Right lung (tissue), 5 donors: Measurements from ENCODE around the gene TRIM62. TPM values are rescaled to one million over a fixed set of nuclear protein-coding genes. Genes with fewer than 3 reads are reported as not detected.

Source experiments
- DNase-seq, 2 donors: peaks; one replicate each; pipeline ENCODE4 v3.0.0-alpha.2; 2013
- polyA plus RNA-seq, 5 donors: library from polyadenylated mRNA; unstranded; fragments of 120-200 nt; gene quantifications; one replicate each; pipeline versions ENCODE4 v1.2.1 to v1.2.3, GENCODE V29; 2013; ENCODE audit warnings: inconsistent platforms in 1 of 5, low replicate concordance in 1 of 5; ENCODE audit not compliant: insufficient read length in 5 of 5, insufficient read depth in 1 of 5

The TRIM62 gene
- polyA plus RNA-seq, 5 donors = 4.2 to 6.4 (median 5.0) TPM

DNA sequence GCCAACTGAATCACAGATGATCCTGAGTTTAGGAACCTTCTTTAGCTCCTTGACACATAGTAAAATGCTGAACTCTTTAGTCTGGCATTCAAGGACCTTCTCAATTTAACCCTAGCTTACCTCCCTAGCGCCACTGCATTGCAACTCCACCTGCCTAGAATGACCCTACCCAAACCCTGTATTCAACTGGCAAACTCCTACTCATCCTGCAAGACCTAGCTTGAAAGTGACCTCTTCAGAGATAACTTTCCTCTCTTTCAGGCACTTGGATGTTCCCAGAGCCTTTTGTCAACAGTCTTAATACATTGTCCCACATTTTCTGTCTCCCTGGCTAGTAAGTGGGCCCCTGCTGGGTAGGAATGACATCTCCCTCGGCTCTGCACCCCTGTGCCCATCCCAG, 19.7 kb downstream of the TRIM62 start:
- no peak for DNase-seq

DNA sequence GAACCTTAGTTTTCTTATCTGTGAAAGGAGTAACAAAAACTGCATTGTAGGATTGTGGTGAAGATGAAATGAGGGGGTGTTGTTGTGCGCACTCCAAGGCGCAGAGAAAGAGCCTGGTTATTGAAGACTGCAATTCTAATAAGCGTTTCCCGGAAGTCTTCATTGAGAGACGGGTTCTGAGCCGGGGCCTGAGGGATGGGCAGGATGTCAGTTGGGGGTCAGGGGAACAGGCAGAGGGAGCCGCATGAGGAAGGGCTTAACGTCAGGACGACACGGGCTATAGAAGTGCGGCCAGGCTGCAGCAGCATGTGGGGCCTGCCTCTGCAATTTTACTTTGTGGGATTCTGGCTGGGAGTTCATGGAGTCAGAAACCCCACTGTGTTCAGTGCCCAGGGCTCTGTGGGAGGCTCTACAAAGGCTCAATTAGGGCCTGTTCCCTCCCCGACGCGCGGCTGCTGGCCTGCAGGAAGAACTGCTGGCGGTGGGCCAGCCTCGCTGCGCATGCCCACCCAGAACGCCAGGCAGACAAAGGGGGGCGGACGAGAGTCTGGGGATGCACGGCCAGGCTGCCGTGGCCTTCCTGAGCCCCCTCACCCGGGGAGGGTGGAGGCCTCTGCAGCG, 20.7 kb downstream of the TRIM62 start:
- DNase-seq = peak; percentile 84 to 85

DNA sequence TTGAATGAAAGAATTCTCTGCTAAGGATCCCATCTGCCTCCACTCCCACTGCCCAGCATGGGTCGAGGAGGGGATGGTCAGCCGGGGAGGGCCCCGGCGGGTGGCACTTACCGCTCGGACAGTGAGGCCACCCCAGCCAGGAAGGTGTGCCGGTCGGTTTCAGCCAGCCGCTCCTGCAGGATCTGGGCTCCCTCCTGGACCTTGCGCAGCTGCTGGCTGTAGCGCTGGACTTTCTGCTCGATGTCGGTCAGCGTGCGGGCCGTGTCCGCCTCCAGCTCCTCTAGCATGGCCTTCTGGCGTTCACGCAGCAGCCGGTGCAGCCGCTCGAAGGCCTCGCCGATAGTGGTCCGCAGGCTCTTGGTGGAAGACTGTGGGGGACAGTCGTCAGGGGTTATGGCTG, 22.3 kb downstream of the TRIM62 start:
- DNase-seq = no peak

DNA sequence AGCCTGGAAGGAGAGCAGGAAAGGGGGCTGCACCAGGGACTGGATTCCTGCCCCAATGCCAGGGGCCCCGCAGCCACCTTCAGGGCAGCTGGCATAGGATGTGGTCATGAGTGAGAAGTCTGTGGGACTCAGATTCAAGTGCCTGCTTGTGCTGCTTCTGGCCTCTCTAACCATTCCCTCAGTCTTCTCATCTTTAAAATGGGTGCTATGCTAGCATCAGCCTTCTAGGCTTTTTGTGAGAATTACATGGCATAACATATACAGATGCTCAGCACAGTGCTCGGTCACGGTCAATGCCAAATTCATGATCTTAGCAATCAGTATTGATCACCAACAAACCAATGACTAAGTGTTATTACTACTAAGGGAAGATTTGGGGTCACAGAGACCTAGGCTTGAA, 23.5 kb downstream of the TRIM62 start:
- no peak for DNase-seq

DNA sequence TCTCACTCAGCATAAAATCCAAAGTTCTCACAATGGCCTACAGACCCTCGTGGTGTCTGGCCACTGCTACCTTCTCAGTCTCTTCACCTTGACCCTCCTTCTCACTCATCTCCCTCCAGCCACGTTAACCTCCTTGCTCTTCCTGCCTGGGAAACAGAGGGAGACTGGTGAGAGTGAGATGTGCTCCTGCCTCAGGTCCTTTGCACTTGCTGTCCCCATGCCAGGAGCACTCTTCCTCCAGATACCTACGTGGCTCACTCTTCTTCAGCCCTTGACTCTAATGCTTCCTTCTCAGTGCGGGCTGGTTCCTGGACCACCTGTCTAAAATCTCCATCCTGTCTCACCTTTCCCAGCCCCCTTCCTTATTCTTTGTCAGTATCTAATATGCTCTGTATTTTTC, 24.7 kb downstream of the TRIM62 start:
- no peak for DNase-seq

DNA sequence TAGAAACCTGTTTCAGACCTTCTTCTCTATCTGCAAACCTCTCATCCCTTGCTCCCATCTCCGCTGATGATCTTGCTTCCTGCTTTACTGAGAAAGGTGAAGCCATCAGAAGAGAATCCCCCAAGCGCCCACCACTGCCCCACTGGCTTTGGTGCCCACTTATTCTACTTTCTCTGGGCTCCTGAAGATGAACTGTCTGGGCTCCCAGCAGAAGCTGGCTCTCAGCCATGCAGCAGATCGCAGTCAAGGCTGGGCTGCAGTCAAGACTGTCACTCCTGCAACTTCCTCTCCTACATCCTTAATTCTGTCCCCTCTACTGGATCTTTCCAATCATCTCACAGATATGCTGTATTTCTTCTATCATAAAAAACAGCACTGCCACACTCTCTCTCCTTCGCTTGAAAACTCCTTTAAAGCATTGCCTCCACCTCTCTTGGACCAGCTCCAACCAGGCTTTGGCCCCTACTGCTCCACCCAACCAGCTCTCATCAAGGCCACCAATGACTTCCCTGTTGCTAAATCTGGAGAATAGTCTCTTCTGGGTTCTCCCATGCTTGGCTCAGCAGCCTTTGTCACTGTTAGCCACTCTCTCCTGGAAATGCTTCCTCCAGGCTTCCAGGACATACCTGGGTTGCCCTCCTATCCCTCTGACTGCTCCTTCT, 25.8 kb downstream of the TRIM62 start:
- DNase-seq = no peak

DNA sequence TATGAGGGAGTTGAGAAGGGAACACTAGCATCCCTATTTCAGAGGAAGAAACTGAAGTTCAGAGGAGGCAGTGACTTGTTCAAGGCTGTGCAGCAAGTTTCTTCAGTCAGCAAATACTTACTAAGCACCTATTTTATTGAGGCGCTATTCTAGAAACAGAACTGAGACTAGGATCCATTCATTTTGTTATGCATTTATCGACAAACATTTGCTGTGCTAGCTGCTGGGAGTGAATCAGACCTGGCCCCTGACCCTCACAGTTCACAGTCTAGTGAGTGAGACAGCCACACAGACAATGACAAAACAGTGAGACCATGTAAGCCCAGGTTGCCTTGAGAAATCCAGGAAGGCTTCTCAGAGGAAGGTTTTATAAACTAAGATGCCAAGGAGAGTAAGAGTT, 28.2 kb downstream of the TRIM62 start:
- no peak for DNase-seq

DNA sequence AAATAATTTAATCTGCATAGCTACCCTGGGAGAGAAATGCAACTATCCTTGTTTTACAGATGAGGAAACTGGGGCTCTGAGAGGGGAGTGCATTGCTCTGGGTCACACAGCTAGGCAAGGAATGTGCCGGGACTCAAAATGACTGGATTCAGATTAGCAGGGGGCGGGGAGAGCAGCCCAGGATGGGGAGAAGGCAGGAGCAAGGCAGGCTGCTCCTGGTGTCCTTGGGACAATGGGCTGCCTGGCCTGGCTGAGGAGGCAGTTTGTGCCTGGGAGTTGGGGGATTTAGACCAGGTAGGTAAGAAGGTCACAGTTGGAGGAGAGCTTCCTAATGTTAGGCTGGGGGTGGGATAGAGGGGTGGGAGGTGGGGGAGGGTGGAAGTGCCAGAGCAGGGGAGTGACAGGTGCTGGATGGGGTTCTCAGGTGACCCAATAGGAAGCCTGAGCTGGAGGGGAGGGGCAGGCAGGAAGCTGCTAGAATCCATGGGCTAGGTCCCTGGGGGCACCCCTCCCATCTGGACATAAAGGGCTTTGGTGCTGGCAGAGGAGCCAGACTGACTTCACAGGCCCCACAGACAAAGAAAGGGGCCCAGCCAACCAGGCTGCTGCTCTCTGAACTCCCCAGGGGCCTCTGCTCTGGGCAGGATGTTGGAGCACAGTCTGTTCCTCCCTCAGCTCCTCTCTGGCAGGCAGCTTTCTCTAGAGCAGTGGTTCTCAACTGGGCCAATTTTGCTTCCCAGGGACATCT, 29.0 kb downstream of the TRIM62 start:
- no peak for DNase-seq

DNA sequence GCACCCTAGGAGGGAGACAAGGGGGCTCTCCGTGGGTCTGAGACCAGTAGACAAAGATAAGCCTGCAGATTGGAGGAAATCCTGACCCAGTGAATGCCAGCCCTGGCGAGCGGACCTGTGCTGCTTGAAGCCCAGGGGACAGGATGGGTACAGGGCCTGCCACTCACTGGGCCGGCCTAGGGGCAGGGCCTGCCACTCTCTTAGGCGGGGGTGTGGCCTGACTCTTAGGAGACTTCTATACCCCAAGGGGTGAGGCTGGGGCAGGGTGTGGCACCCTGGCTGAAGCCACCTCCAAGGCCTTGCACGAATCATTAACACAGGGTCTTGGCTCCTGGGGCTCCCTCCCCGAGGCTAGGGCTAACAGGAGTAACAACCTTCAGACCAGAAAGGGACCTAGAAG, 30.7 kb downstream of the TRIM62 start:
- DNase-seq = no peak

DNA sequence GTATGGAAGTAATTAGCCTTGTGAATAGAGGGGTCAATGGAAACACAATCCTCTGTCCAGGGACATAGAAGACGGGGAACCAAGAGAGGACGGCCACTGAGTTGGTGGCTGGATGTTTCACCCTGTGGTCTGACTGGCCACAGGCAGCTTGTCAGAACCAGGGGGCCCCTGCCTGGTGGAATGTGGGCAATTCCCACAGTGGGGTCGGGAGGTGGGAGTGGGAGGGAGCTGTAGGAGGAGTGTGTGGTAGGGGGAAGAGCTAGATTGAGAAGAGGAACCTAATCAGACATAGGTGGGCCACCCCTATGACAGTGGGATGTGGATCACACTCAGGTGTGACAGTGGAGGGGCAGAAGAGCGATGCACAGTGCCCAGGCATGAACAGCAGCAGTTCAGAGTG, 31.3 kb downstream of the TRIM62 start:
- no peak for DNase-seq

DNA sequence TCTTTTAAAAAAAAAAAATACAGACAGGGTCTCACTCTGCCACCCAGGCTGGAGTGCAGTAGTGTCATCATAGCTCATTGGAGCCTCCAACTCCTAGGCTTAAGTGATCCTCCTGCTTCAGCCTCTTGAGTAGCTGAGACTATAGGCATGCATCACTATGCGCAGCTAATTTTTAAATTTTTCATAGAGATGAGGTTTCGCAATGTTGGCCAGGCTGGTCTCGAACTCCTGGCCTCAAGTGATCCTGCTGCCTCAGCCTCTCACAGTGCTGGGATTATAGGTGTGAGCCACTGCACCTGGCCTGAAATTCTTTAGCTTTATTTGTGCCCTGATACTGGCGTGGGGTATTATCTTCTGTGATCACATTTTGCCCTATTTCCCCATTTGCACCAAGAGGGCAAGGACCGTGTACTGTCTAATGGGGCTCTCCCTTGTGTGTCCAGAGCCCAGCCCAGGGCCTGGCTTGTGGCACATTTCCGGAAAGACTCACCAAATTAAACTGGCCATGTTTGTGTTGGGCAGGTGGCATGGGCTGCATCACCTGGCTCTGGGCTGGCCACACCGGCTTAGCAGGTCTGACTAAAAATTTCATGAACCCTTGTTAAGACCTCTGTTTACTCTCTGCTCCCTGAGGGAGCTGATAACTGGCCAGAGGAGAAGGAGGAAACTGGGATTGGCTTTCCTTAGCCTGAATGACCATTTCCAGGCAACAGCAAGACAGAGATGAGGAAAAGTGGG, 32.2 kb downstream of the TRIM62 start:
- no peak for DNase-seq

DNA sequence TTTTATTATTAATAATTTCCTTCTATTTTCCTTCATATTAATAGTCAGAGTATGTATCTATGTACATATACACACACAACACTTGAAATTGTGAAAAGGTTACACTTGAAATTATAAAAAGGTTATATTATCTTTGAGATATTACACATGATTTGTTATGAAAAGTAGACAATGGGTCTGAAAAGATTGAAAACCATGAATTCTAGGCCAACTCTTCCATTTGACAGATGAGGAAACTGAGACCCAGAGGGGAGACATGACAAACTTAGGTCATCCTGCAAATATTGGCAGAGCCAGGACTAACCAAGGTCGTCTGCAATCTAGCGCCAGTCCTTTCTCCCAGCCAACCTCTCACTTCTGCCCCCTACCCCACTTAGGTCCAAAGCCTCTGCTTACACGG, 33.2 kb downstream of the TRIM62 start:
- DNase-seq = no peak

DNA sequence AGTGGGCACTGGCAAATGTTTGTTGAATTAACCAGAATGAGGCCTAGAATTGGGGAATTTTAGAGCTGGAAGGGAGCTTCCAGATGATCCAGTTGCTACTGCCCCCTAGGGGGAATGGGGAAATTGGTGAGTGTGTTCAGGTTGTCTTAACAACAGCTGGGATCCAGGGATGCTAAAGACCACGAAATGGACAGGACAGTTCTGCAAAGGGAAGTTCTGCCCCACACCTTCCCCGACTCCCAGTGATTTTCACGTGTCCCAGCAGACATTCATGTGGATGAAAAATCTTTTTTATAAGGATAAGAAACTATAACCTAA, 33.9 kb downstream of the TRIM62 start:
- no peak for DNase-seq

DNA sequence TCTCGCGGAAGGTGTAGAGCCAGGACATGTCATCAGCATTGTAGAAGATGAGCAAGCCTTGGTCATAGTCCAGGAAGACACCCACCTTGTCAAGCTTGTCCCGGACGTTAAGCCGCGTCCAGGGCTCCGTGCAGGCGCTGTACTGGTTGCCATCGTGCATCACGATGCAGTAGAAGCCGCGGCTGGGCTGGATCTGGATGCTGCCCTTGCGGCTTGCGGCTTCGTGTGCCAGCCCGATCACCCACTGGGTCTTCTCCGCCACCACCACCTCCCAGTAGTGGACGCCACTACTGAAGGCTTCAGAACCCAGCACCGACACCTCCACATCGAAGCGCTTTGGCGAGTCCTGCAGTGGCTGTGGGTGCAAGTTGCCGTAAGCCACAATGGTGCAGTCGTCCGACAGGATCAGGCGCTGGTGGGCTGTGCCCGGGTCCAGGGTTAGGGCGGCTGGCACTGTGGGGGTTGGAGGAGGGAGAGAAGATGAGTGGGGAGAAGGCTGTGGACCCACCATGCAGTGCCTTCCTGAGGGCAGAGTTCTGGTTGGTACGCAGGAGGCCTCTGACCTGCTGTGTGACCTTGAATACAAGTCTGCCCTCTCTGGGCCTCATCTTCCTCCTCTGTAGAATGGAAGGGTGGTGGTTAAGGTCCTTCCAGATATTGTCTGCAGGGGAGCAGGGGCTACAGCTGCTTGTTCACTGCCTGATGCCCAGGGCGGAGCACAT, 34.4 kb downstream of the TRIM62 start:
- no peak for DNase-seq

DNA sequence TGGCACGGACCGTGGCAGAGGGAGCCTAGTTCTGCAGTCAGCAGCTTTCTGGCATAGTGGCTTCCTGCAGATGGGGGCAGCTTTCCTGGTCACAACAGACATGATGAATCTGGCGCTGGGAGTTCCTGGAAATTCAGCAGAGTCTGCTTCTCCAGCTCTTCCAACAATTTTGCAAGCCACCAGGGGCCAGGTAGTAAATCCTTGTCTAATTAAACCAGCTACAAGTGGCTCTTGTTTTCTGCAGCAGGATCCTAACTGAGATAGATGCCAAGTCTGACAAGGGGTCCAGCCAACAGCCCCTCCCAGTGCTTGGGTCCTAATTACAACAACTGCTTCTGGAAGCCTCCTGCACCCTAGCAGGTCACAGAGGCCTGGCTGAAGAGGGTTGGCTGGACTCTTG, 35.8 kb downstream of the TRIM62 start:
- no peak for DNase-seq

DNA sequence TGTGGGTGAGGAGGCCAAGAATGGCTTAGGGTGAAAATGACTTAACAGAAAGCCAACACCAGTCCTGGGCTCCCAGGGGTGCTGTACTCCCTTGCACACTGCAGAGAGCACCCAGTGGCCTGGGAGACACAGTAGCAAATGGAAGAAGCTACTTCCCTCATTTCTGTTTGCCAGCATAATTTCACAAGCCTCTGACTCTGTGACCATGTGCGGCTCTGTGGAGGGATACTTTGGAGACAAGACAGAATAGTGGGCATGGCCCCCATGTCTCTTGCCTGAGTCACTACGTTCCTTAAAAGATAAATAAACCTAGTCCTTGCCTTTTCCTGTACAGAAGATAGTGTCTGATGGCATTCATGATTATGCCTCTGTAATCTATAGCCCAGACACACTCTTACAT, 38.1 kb downstream of the TRIM62 start:
- no peak for DNase-seq

DNA sequence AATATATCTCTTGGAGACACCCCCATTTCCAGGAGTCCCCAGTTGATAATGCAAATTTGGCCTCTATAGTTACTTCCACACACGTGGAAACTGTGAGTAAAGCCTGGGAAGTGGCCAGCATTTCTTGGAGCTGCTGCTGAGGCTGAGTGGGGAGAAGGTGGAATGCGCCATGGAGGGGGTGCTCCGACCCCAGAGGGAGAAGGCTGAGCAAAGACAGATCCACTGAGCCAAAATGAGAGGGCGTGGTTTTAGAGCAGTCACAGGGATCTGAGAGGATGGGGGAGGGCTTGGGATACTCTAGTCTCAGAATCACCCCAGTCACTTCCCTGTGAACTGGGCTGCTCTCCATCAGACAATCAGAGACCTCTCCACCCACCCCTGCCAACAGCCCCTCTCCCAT, 38.7 kb downstream of the TRIM62 start:
- DNase-seq = no peak

DNA sequence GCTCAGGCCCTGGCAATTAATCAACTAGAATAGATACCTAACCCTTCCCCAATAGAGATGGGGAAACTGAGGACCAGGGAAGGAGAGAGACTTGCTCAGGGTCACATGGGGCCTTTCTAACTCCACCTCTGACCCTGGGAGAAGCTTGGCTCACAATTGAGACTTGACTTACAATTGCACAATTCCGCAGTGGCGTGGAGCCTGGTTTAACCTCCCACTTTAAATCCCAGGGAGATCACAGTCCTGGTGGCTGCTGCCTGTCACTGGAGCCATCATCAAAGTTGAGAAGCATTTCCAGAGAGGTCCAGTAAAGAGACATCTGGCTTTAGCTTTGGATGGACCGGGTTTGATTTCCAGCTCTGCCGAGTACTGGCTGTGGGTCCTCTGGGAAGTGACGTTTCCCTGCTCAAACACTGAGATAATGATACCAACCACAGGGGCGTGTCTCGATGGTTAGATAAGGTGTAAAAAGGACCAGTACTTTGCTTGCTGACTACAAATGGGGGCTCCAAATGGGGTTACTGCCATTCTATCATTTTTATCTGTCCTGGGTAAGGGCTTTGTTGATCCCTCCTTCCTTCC, 39.3 kb downstream of the TRIM62 start:
- no peak for DNase-seq

DNA sequence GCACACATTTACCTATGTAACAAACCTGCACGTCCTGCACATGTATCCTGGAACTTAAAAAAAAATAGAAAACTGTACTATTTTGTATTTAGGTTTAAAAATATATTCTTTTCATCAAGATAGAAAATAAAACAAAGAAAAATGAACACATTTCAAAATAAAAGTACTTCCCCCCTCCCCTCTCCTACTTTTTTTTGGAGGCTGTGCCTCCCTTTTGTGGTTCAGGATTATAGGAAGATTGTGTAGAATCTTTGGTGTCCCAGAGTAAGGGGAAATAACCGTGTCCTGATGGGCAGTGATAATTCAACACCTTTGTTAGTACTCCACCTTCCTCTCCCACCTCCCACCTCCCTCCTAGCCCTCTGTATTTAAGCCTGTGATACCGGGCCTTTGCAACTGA, 40.1 kb downstream of the TRIM62 start:
- DNase-seq = no peak

DNA sequence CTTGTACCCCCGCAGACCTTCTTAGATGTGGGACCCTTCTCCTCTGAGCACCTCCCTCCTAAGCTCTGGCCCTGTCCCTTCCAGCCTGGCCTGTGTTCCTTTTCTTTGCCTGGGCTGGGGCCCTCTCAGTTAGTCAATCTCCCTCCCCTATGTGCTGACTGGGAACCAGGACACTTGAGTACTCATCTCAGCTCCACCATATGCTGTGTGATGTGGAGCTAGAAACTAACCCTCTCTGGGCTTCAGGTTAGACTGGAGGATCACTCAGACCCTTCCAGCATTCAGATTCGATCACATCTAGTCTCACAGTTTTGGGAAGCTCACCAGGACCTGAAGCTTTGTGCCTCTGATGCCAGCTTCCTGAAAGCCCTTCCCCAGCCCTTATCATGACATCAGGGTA, 40.6 kb downstream of the TRIM62 start:
- no peak for DNase-seq
